22Rv1 (cell line): ENCODE results near the gene NRDC.

Experiments used
- H3K27ac ChIP-seq: fragments of 450-650 bp; 2 replicates; pipeline ENCODE4 v1.5.1; 2017
- CTCF ChIP-seq: fragments of 450-650 bp; IDR thresholded peaks from 2 replicates; pipeline ENCODE4 v1.5.1; 2017; ENCODE audit warnings: mild to moderate bottlenecking
- ZFX ChIP-seq: fragments of 450-650 bp; IDR thresholded peaks from 2 replicates; pipeline ENCODE4 v1.6.1; 2017; ENCODE audit warnings: antibody characterized with exemption, borderline replicate concordance

Gene NRDC

GRCh38 chr1:51761351-51761750 is 117.2 kb downstream of the NRDC start:
- TF ChIP-seq ZFX, result no peak
- TF ChIP-seq CTCF, result no peak

GRCh38 chr1:51760872-51761271 is 117.7 kb downstream of the NRDC start:
- TF ChIP-seq CTCF (no peak), ZFX (no peak)
- H3K27ac ChIP-seq, result no peak overlapping the region

More at GRCh38 chr1:51761351-51761750, 117.2 kb downstream of the NRDC start:
- H3K27ac ChIP-seq, result no peak overlapping the region

GRCh38 chr1:51758310-51758709 is 120.2 kb downstream of the NRDC start:
- no peak overlapping the region for H3K27ac ChIP-seq
- no peak for TF ChIP-seq ZFX
- TF ChIP-seq CTCF, result no peak

GRCh38 chr1:51756290-51756689 is 122.2 kb downstream of the NRDC start:
- TF ChIP-seq ZFX, result no peak
- TF ChIP-seq CTCF, result no peak
- no peak overlapping the region for H3K27ac ChIP-seq

GRCh38 chr1:51755437-51755836 is 123.1 kb downstream of the NRDC start:
- TF ChIP-seq CTCF, result no peak
- TF ChIP-seq ZFX, result no peak
- no peak overlapping the region for H3K27ac ChIP-seq

GRCh38 chr1:51754666-51755065 is 123.9 kb downstream of the NRDC start:
- no peak for TF ChIP-seq CTCF
- no peak for TF ChIP-seq ZFX
- no peak overlapping the region for H3K27ac ChIP-seq

- TF ChIP-seq ZFX (no peak), CTCF (no peak)
- H3K27ac ChIP-seq, result no peak overlapping the region
These were observed 124.6 kb downstream of the NRDC start for GRCh38 chr1:51753969-51754368.
